ENCODE data around the gene CD68. TPM values are rescaled to one million over a fixed set of nuclear protein-coding genes. Genes with fewer than 3 reads are reported as not detected.

The CD68 gene
- total RNA-seq, 1 experiment from 2014 or later: 51.6 TPM

DNA sequence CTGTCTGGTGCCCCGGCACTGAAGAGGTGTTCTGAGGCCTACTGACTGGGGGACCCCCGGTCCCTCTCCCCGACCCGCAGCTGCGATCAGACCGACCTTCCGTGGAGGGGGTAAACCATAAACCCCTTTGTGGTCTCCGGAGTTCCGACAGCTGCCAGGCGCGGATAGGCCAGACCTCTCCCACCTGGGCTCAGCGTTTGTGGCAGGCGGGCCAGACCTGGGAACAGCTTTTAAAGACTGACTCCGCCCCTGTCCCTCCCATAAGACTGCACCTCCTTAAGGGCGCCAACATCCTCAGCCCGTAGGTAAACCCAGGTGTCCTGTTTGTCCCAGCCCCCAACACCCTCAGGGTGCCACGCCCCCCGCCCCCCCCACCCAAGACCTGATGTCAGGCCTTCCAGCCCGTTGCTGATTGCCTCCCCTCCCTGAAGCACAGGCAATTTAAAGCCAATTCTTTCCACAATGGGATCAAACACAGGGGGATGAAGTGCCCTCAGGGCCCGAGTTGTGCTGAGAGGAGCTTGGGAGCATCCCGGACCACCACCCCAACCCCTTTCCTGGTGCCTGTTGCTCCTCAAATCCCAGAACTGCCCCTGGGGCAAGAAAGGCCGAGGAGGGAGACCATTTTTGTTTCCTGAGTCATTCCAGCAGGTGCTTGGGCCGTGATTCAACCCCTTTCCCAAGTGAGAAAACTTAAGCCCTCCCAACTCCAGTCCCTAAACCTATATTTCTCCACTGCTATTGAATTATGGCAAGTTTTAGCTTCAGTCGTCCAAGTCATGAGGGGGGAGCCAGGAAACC, 10.7 kb downstream of the CD68 start, which contains the start of gene SOX15:
Gene SOX15, minus strand, starts transcription at position 204 of the 801 bp plus-strand sequence. CDS start 418 bp downstream, outside the sequence.
- peaks cover 14% of the 10 kb centered on the region for H3K4me1 ChIP-seq (ENCODE audit: control insufficient read depth, insufficient read depth, low read length)
- POLR2A ChIA-PET: interaction anchor here (0.6 kb wide), 1 partner anchor 748 kb away, joined by 4 read pairs; no protein-coding TSS in a partner anchor
- peaks cover 12% of the 10 kb centered on the region for H3K36me3 ChIP-seq (ENCODE audit: control insufficient read depth, insufficient read depth, low read length)
- TF ChIP-seq SIN3A (IDR thresholded peaks at IDR 0.05; ENCODE audit: borderline replicate concordance, insufficient read depth, low read depth, low read length) (no peak), POLR2AphosphoS5 (IDR thresholded peaks at IDR 0.05; ENCODE audit: low read depth, low read length) (no peak), REST (IDR thresholded peaks at IDR 0.05; ENCODE audit: insufficient read depth in 1 of 2, low read depth in 2 of 2, low read length in 1 of 2) (no peak), TCF7L2 (IDR thresholded peaks at IDR 0.05; ENCODE audit: low read depth, low read length) (no peak)
- TF ChIP-seq, protein P1, sequence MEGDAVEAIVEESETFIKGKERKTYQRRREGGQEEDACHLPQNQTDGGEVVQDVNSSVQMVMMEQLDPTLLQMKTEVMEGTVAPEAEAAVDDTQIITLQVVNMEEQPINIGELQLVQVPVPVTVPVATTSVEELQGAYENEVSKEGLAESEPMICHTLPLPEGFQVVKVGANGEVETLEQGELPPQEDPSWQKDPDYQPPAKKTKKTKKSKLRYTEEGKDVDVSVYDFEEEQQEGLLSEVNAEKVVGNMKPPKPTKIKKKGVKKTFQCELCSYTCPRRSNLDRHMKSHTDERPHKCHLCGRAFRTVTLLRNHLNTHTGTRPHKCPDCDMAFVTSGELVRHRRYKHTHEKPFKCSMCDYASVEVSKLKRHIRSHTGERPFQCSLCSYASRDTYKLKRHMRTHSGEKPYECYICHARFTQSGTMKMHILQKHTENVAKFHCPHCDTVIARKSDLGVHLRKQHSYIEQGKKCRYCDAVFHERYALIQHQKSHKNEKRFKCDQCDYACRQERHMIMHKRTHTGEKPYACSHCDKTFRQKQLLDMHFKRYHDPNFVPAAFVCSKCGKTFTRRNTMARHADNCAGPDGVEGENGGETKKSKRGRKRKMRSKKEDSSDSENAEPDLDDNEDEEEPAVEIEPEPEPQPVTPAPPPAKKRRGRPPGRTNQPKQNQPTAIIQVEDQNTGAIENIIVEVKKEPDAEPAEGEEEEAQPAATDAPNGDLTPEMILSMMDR (IDR thresholded peaks at IDR 0.05): no peak
- H3K27me3 ChIP-seq (ENCODE audit: control insufficient read depth, insufficient read depth, low read length): no peaks in the 10 kb centered on the region
- DNase-seq (ENCODE audit: low read depth, low spot score): no peak
- no TSS peak for BruUV-seq (replicated peaks)
- no peak within 1 kb of the TSS for H3K4me3 ChIP-seq (ENCODE audit: low read depth in 2 of 2, low read length in 2 of 2)
- CTCF ChIA-PET: no interaction called here
- peak within 1 kb of the TSS; percentile 26; the same call in 1 of the 2 replicates for H3K27ac ChIP-seq (ENCODE audit: low read length)
- ATAC-seq: no peak
- H3K9me3 ChIP-seq (ENCODE audit: control insufficient read depth, insufficient read depth, low read depth, low read length): no peaks in the 10 kb centered on the region
- intact Hi-C loops (cut with micrococcal nuclease; ENCODE audit: unreplicated experiment) (no loop called here), in situ Hi-C loops (cut with HindIII; ENCODE audit: low pct_unique_long_range_greater_than_20kb, low sequenced_read_pairs) (no loop called here)

DNA sequence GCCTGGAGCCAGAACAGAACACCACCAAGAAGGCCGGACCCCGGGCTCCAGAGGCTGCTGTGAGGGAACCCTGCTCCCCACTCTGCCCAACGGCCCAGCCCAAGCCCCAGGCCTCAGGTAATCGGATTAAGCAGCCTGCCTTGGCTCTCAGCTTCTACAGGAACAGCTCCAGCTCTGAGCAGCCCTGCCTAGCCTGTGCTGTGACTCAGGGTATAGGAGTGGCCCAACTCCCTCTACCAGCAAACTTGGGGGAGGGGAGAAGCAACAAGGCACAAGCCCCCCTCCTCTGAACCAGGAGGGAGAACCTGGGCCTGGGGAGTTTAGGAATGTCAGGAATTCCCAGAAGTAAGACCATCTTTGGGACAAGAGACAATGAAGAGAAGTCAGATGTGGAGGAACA, 11.3 kb downstream of the CD68 start:
- POLR2A ChIA-PET: interaction anchor here (0.6 kb wide), 1 partner anchor 747 kb away, joined by 4 read pairs; no protein-coding TSS in a partner anchor

More for the DNA sequence above, 11.3 kb downstream of the CD68 start:
- in situ Hi-C loops (cut with HindIII; ENCODE audit: low pct_unique_long_range_greater_than_20kb, low sequenced_read_pairs) (no loop called here), intact Hi-C loops (cut with micrococcal nuclease; ENCODE audit: unreplicated experiment) (no loop called here)
- BruUV-seq (replicated peaks): no TSS peak
- CTCF ChIA-PET: no interaction called here
- Histone ChIP-seq H3K27me3 (ENCODE audit: control insufficient read depth, insufficient read depth, low read length) (no peaks in the 10 kb centered on the region), H3K4me3 (ENCODE audit: low read depth in 2 of 2, low read length in 2 of 2) (no peak overlapping the region), H3K27ac (ENCODE audit: low read length) (peak overlapping the region; percentile 26; the same call in 1 of the 2 replicates), H3K4me1 (ENCODE audit: control insufficient read depth, insufficient read depth, low read length) (peaks cover 13% of the 10 kb centered on the region), H3K36me3 (ENCODE audit: control insufficient read depth, insufficient read depth, low read length) (peaks cover 12% of the 10 kb centered on the region), H3K9me3 (ENCODE audit: control insufficient read depth, insufficient read depth, low read depth, low read length) (no peaks in the 10 kb centered on the region)
- ATAC-seq (peak; percentile 54), DNase-seq (ENCODE audit: low read depth, low spot score) (no peak)
- TF ChIP-seq POLR2AphosphoS5 (IDR thresholded peaks at IDR 0.05; ENCODE audit: low read depth, low read length): 0 out of 2 replicates have a peak, but pooled peaks have one; percentile 16
- TF ChIP-seq, protein P1 (IDR thresholded peaks at IDR 0.05): no peak

Measured in Panc1 (cell line).